Measurements from ENCODE around the gene HFE. TPM values are rescaled to one million over a fixed set of nuclear protein-coding genes. Genes with fewer than 3 reads are reported as not detected.

Gene HFE, protein sequence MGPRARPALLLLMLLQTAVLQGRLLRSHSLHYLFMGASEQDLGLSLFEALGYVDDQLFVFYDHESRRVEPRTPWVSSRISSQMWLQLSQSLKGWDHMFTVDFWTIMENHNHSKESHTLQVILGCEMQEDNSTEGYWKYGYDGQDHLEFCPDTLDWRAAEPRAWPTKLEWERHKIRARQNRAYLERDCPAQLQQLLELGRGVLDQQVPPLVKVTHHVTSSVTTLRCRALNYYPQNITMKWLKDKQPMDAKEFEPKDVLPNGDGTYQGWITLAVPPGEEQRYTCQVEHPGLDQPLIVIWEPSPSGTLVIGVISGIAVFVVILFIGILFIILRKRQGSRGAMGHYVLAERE
- total RNA-seq, result 15.4 and 20.3 TPM in 2 replicates

DNA sequence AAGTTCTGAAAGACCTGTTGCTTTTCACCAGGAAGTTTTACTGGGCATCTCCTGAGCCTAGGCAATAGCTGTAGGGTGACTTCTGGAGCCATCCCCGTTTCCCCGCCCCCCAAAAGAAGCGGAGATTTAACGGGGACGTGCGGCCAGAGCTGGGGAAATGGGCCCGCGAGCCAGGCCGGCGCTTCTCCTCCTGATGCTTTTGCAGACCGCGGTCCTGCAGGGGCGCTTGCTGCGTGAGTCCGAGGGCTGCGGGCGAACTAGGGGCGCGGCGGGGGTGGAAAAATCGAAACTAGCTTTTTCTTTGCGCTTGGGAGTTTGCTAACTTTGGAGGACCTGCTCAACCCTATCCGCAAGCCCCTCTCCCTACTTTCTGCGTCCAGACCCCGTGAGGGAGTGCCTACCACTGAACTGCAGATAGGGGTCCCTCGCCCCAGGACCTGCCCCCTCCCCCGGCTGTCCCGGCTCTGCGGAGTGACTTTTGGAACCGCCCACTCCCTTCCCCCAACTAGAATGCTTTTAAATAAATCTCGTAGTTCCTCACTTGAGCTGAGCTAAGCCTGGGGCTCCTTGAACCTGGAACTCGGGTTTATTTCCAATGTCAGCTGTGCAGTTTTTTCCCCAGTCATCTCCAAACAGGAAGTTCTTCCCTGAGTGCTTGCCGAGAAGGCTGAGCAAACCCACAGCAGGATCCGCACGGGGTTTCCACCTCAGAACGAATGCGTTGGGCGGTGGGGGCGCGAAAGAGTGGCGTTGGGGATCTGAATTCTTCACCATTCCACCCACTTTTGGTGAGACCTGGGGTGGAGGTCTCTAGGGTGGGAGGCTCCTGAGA is at the start of gene HFE:
TSS of gene HFE (plus strand) at position 146 of the 832 bp plus-strand sequence. CDS start at position 158, 12 bp downstream.

Other genes with a start within 250 kb of the HFE start
- gene SLC17A3, start 213.2 kb upstream of the HFE start, total RNA-seq, result not detected in 2 replicates
- not detected in 2 replicates for gene SLC17A2, start 156.7 kb upstream of the HFE start, total RNA-seq
- 21.7 and 22.0 TPM in 2 replicates for gene TRIM38, start 124.6 kb upstream of the HFE start, total RNA-seq